GM21526 (cell line): ENCODE data around the gene RARRES1.
"Not testable (repeated sequence)": the region's sequence is repeated elsewhere in the genome, so short reads cannot be mapped to it uniquely, and the experiment has no call there.

Experiments
- ATAC-seq: cut with Tn5 transposase; IDR thresholded peaks from one replicate; pipeline ENCODE4 v1.9.1; 2021; ENCODE audit warnings: moderate library complexity; ENCODE audit not compliant: unreplicated experiment, low FRiP score

Gene RARRES1

GRCh38 chr3:158702815-158703481 is 29.3 kb downstream of the RARRES1 start:
- ATAC-seq, result no peak

GRCh38 chr3:158701420-158702065 is 30.7 kb downstream of the RARRES1 start:
- ATAC-seq, result no peak

DNA sequence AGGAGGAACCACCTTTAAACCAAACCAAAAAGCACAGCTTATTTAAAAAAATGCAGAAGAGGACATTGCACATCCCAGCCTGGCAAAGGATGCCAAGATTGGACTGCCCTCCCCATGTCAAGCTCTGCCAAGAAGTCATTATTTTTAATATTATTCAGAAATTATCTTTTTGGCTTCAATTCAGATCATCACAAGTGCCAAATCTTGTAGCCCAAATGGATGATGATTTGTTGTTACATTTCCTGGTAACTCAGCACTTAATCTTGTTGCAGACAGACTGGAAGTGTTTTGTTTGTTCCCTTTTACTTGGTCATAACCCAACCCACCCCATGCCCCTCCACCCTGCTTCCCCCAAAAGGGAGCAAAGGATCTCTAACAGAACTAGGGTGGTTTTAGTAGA is 31.7 kb downstream of the RARRES1 start:
- ATAC-seq, result no peak

- no peak for ATAC-seq
Measured at GRCh38 chr3:158696618-158697017, 35.6 kb downstream of the RARRES1 start.

DNA sequence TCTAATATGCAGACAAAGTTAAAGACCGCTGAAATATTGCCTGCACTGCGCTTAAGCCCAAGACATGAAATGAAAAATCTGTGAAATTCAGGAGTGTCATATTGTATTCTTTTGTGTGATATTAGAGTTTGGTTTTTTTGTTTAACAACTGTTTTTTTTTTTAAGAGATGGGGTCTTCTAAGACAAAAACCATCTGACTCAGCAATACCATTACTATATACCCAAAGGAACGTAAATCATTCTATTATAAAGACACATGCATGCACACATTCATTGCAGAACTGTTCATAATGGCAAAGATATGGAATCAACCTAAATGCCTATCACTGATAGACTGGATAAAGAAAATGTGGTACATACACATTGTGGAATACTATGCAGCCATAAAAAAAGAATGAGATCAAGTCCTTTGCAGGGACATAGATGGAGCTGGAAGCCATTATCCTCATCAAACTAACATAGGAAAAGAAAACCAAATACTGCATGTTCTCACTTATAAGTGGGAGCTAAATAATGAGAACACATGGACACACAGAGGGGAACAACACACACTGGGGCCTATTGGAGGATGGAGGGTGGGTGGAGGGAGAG is 38.3 kb downstream of the RARRES1 start:
- ATAC-seq, result not testable (repeated sequence)

DNA sequence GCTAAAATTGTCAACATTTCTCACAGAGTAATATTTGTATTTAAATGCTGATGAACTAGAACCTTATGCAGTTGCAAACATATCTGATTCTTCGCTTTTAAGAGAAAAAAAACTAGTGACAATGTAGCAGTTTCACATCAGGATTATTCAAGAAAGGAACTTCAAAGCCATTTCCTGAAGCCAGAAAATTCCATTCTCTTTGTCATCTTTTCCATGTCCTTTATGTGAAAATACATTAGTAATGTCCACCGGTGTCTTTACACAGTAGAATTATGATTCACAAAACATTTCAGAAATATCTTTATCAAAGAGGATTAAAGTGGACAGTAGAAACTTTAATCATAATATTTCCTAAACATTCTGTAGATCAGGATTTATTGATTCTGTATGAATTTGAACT is 47.1 kb downstream of the RARRES1 start:
- no peak for ATAC-seq

DNA sequence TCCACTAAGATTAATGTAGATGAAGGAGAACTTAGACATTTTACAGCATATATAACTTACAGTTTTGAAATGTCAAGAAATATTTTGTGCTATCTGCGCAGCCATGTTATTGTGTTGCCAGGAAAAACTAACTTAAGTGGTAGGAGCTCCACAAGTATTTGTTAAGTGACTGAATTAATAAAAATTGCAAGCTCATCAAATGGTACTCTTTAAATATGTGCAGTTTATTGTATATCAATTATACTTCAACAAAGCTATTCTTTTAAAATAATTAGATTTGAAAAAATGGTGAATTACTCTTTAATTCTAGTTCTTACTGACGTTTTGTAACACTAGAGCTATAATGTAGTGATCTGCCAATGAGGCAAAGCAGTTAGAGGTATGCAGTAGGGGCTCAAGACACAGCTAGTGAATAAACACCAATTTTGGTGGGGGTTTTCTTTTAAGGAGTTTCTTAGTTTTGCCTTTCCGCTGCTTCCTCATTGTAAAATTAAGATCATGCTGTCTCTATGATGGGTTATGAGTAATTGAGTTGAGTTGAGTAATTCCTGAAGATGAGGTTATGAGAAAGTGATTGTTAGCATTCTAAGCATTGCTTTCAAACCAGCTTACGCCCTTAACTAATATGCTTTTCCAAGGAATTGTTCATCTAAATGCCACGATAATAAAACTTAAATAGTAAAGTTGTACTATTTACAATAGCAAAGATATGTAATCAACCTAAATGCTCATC is 48.9 kb downstream of the RARRES1 start:
- ATAC-seq, result no peak

DNA sequence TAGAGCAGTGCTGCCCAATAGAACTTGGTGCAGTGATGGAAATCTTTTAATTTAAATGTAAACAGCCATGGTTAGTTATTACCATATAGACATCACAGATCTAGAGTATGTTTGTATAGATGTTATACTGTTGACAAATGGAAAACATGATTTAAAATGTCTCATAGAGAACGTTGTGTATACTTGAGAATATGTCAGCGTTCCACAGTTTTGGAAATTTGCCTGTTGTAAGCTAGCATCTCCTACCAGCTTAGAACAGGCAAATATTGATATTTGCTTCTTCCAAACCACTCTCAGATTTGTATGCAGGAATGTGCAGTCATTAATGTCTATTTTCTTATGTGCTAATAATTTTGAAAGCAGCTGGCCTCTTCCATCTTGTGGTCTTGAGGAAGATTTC is 51.4 kb downstream of the RARRES1 start:
- no peak for ATAC-seq

GRCh38 chr3:158679547-158680000 is 52.7 kb downstream of the RARRES1 start:
- ATAC-seq, result no peak

GRCh38 chr3:158678687-158679086 is 53.6 kb downstream of the RARRES1 start:
- no peak for ATAC-seq

- peak; percentile 100 for ATAC-seq
Measured at GRCh38 chr3:158672215-158673176, 59.8 kb downstream of the RARRES1 start, which contains the start of gene LXN. TSS of gene LXN (minus strand) at chr3:158672648. CDS start at chr3:158672478, 170 bp downstream.

- ATAC-seq, result no peak
Measured at GRCh38 chr3:158671821-158672214, 60.4 kb downstream of the RARRES1 start.

DNA sequence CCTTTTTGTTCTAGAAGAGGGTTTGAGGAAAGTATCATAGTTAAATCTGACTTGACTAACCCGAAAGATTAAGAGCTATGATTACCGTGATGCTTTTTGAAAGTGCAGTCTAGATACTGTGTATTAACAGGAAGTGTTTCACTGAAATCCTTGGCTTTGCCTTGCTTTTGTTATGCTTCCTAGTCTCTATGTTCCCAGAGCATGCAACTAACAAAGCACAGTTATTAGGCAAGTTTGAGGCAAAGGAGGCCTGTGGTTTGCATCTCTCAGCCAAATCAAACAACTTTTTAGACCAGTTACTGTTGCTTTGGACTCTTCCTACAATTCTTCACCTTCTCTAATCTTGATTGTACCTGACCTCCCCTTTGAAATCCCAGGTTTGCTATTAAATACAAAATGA is 63.8 kb downstream of the RARRES1 start:
- ATAC-seq, result no peak

GRCh38 chr3:158666416-158666815 is 65.8 kb downstream of the RARRES1 start:
- no peak for ATAC-seq

DNA sequence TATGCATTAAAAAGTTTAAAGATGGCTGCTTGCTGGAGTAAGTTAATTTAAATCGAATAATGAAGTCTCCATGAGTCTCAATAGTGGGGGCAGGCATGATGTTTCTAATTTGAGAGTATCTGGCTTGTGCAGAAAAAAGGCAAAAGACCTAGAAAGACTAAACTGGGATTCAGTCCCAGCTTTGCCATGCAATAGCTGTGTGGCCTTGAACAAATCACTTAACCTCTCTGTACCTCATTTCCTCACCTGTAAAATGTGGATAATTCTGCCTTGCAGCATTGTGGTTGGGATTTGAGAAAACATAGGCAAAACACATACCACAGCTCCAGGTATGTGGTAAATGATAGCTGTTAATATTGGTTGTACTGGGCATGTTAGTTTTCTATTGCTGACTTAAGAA is 68.4 kb downstream of the RARRES1 start:
- ATAC-seq, result no peak

- ATAC-seq, result no peak
Measured at GRCh38 chr3:158663246-158663645, 69.0 kb downstream of the RARRES1 start.

DNA sequence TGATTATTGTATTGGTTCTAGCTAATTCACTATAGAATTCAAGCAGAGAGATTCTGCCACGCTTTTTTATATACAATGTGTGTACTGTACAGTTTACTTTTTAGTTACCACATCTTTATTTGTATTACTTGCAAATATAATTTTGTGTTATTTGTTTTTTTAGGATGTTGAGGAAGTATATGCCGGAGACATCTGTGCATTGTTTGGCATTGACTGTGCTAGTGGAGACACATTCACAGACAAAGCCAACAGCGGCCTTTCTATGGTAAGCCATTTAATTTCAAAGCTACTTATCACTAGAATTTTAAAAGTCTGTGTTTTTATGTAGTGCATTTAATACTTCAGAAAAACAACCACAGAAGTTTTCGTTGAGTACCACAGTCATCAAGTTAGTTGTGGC is 71.5 kb downstream of the RARRES1 start:
- ATAC-seq, result no peak

- ATAC-seq, result peak; percentile 89
Measured at GRCh38 chr3:158659454-158660237, 72.6 kb downstream of the RARRES1 start.

GRCh38 chr3:158658889-158659288 is 73.4 kb downstream of the RARRES1 start:
- no peak for ATAC-seq
